ENCODE data around the gene APC. TPM values are rescaled to one million over a fixed set of nuclear protein-coding genes. Genes with fewer than 3 reads are reported as not detected.

Gene APC
- total and polyA plus RNA-seq, 10 of the 15 experiments (the other 5 are each of a cell fraction or from before 2014, with no cell fraction given) = 3.2 to 23.3 (median 13.8) TPM

- 76% methylated on average over 5 of the region's 5 CpGs for WGBS (ENCODE audit: insufficient coverage, insufficient replicate concordance, low lambda C conversion rate, missing lambda C conversion rate)
- ChIA-PET RAD21 (ENCODE audit: unreplicated experiment) (no interaction called here), CTCF (no interaction called here), SMC1A (ENCODE audit: uncharacterized antibody, unreplicated experiment) (no interaction called here), POLR2A (no interaction called here)
- intact Hi-C loops (cut with micrococcal nuclease; ENCODE audit: unreplicated experiment) (loop anchor here (5.0 kb wide), 1 partner anchor 154 kb away; no protein-coding TSS in a partner anchor), in situ Hi-C loops (cut with MboI) (no loop called here)
- FAIRE-seq = no peak
- H3K4me2 ChIP-seq (ENCODE audit: control insufficient read depth, insufficient read depth) = no peak overlapping the region
- no peaks in the 10 kb centered on the region; a peak in 1 of 4 replicates for H3K36me3 ChIP-seq (ENCODE audit: control insufficient read depth in 2 of 2, insufficient read depth in 2 of 2, low read length in 1 of 2)
- DNase-seq (ENCODE audit: low read depth, low spot score) = no peak
- H4K20me1 ChIP-seq (ENCODE audit: control insufficient read depth, insufficient read depth) = no peaks in the 10 kb centered on the region
- no peaks in the 10 kb centered on the region for H3K4me1 ChIP-seq (ENCODE audit: control insufficient read depth, insufficient read depth, low read length)
- H3K79me2 ChIP-seq (ENCODE audit: control insufficient read depth, insufficient read depth, low read length) = no peaks in the 10 kb centered on the region
- BruUV-seq (replicated peaks) = no TSS peak
- no peak for ATAC-seq
- TF ChIP-seq YBX1 (IDR thresholded peaks at IDR 0.05) (no peak), SRF (IDR thresholded peaks at IDR 0.05; ENCODE audit: low read depth in 2 of 2, low read length in 2 of 2) (no peak), ZSCAN29 (IDR thresholded peaks at IDR 0.05) (no peak), RELA (IDR thresholded peaks at IDR 0.05; ENCODE audit: borderline replicate concordance, partially characterized antibody) (no peak), ZNF384 (IDR thresholded peaks at IDR 0.05; ENCODE audit: borderline replicate concordance, low read depth, low read length) (no peak), KDM1A (IDR thresholded peaks at IDR 0.05; ENCODE audit: borderline replicate concordance) (no peak), ZNF24 (IDR thresholded peaks at IDR 0.05) (no peak), TCF3 (IDR thresholded peaks at IDR 0.05; ENCODE audit: borderline replicate concordance, insufficient read depth, low read depth, low read length) (no peak), E4F1 (IDR thresholded peaks at IDR 0.05; ENCODE audit: borderline replicate concordance, partially characterized antibody) (no peak), RCOR1 (conservative IDR thresholded peaks at IDR 0.05; ENCODE audit: low read depth, low read length) (no peak), NR2F1 (conservative IDR thresholded peaks at IDR 0.05) (no peak), NRF1 (conservative IDR thresholded peaks at IDR 0.05; ENCODE audit: low read depth, low read length) (no peak), GATAD2B (conservative IDR thresholded peaks at IDR 0.05; ENCODE audit: low read depth) (no peak), SIN3A (IDR thresholded peaks at IDR 0.05; ENCODE audit: low read depth, low read length) (no peak), ATF2 (IDR thresholded peaks at IDR 0.05; ENCODE audit: low read length) (no peak)
- TF ChIP-seq, protein P1, sequence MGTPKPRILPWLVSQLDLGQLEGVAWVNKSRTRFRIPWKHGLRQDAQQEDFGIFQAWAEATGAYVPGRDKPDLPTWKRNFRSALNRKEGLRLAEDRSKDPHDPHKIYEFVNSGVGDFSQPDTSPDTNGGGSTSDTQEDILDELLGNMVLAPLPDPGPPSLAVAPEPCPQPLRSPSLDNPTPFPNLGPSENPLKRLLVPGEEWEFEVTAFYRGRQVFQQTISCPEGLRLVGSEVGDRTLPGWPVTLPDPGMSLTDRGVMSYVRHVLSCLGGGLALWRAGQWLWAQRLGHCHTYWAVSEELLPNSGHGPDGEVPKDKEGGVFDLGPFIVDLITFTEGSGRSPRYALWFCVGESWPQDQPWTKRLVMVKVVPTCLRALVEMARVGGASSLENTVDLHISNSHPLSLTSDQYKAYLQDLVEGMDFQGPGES (IDR thresholded peaks at IDR 0.05) = no peak
- TF ChIP-seq, protein P2, sequence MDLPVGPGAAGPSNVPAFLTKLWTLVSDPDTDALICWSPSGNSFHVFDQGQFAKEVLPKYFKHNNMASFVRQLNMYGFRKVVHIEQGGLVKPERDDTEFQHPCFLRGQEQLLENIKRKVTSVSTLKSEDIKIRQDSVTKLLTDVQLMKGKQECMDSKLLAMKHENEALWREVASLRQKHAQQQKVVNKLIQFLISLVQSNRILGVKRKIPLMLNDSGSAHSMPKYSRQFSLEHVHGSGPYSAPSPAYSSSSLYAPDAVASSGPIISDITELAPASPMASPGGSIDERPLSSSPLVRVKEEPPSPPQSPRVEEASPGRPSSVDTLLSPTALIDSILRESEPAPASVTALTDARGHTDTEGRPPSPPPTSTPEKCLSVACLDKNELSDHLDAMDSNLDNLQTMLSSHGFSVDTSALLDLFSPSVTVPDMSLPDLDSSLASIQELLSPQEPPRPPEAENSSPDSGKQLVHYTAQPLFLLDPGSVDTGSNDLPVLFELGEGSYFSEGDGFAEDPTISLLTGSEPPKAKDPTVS (IDR thresholded peaks at IDR 0.05; ENCODE audit: low read depth, low read length) = no peak
- no peaks in the 10 kb centered on the region for H3K27me3 ChIP-seq (replicated peaks in 1 of 2; ENCODE audit: control insufficient read depth in 2 of 2, insufficient read depth in 2 of 2, low read length in 1 of 2)
- H3K27ac ChIP-seq (ENCODE audit: control insufficient read depth, insufficient read depth) = no peak overlapping the region
- H3K4me3 ChIP-seq = no peak overlapping the region
- H2AFZ ChIP-seq (ENCODE audit: control insufficient read depth, low read depth, low read length) = no peak overlapping the region
- no peaks in the 10 kb centered on the region for H3K9me3 ChIP-seq (replicated peaks; ENCODE audit: control insufficient read depth, insufficient read depth, low read length)
- no peak overlapping the region for H3K9ac ChIP-seq (ENCODE audit: control insufficient read depth, insufficient read depth, low read length)
These were observed 108.9 kb downstream of the APC start for GRCh38 chr5:112846556-112846955.

Measured in GM12878 (cell line).